ENCODE measurements around the gene VANGL1. TPM values are rescaled to one million over a fixed set of nuclear protein-coding genes. Genes with fewer than 3 reads are reported as not detected.

The VANGL1 gene
- total RNA-seq, 1 experiment from 2014 or later: 13.6 TPM

DNA sequence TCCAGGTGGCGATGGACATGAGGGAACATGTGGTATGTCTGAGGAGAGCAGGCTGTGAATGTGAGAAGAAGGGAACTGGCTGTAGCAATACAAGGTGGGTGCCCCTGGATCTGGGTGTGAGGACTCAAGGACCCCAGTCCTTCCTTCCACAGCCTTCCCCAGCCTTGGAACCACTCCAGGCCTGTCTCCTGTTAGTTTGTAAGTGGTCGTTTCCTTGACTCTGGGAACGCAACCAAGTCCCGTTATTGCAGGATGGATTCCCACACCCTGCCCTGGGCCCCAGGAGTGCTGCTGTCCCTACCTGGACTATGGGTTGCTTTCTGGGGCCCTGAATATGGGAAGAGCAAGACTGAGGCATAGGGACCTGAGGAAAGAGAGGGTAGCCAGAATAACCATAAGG lies 47.2 kb upstream of the VANGL1 start:
- no peak overlapping the region for H3T11ph ChIP-seq (ENCODE audit: low read length)
- H3K27me3 Mint-ChIP-seq (ENCODE audit: low read depth): no peaks in the 10 kb centered on the region
- H3K4ac ChIP-seq (ENCODE audit: low read depth, low read length): no peak overlapping the region
- TF ChIP-seq, protein P1, sequence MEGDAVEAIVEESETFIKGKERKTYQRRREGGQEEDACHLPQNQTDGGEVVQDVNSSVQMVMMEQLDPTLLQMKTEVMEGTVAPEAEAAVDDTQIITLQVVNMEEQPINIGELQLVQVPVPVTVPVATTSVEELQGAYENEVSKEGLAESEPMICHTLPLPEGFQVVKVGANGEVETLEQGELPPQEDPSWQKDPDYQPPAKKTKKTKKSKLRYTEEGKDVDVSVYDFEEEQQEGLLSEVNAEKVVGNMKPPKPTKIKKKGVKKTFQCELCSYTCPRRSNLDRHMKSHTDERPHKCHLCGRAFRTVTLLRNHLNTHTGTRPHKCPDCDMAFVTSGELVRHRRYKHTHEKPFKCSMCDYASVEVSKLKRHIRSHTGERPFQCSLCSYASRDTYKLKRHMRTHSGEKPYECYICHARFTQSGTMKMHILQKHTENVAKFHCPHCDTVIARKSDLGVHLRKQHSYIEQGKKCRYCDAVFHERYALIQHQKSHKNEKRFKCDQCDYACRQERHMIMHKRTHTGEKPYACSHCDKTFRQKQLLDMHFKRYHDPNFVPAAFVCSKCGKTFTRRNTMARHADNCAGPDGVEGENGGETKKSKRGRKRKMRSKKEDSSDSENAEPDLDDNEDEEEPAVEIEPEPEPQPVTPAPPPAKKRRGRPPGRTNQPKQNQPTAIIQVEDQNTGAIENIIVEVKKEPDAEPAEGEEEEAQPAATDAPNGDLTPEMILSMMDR (conservative IDR thresholded peaks at IDR 0.05): no peak
- no peak overlapping the region for H3K27ac Mint-ChIP-seq
- no peak for DNase-seq
- H2BK20ac ChIP-seq (ENCODE audit: low read depth, low read length, poor library complexity, severe bottlenecking): no peak overlapping the region
- H3K27me3 ChIP-seq (ENCODE audit: insufficient read depth, low read length): no peaks in the 10 kb centered on the region
- no peak overlapping the region for H3K4me2 ChIP-seq (ENCODE audit: insufficient read depth, insufficient read length, low read length)
- no peak overlapping the region for H4K5ac ChIP-seq (ENCODE audit: insufficient read length, low read depth, low read length)
- H3K79me2 ChIP-seq (ENCODE audit: insufficient read depth, low read length): no peaks in the 10 kb centered on the region
- no peak overlapping the region for H2BK15ac ChIP-seq (ENCODE audit: low read depth, low read length)
- H3K4me1 Mint-ChIP-seq: peaks cover 2 to 3% of the 10 kb centered on the region in 2 experiments; a peak in 1 of 4 replicates
- H2BK120ac ChIP-seq (ENCODE audit: low read depth, low read length, poor library complexity, severe bottlenecking): no peak overlapping the region
- no CpG with 5 or more reads among the region's 4 CpGs for WGBS (ENCODE audit: extremely low coverage, insufficient read length, low lambda C conversion rate)
- H4K91ac ChIP-seq (ENCODE audit: insufficient read length, low read depth, low read length): no peak overlapping the region
- no peaks in the 10 kb centered on the region for H3K4me1 ChIP-seq (ENCODE audit: insufficient read depth, low read length)
- H2BK12ac ChIP-seq (ENCODE audit: insufficient read length, low read depth, low read length): no peak overlapping the region
- peaks cover 3 to 8% (median 5%) of the 10 kb centered on the region in 3 experiments; a peak in 4 of 7 replicates for H3K36me3 Mint-ChIP-seq (ENCODE audit: insufficient read depth in 1 of 3, low read depth in 3 of 3)
- no peak overlapping the region for H3K56ac ChIP-seq (ENCODE audit: insufficient read length, low read depth, low read length)
- H3K9me3 Mint-ChIP-seq: peaks cover 6 to 11% of the 10 kb centered on the region in 2 experiments
- no peak overlapping the region for H4K8ac ChIP-seq (replicated peaks; ENCODE audit: insufficient read length, low read depth, low read length)
- no peak overlapping the region for H3K23ac ChIP-seq (ENCODE audit: insufficient read length, low read depth, low read length)
- no peak overlapping the region for H3K27ac ChIP-seq (ENCODE audit: insufficient read length, low read depth, low read length)
- H3K4me3 Mint-ChIP-seq: no peak overlapping the region
- H3K79me1 ChIP-seq (ENCODE audit: insufficient read depth, low read depth, low read length, poor library complexity, severe bottlenecking): no peaks in the 10 kb centered on the region
- no peak overlapping the region for H3K9ac ChIP-seq (ENCODE audit: extremely low read depth, insufficient read length, low read length)
- H2AFZ ChIP-seq (ENCODE audit: low read length): no peak overlapping the region
- no peak overlapping the region for H2AK5ac ChIP-seq (ENCODE audit: insufficient read length, low read length)
- H4K20me1 ChIP-seq (ENCODE audit: control insufficient read depth, insufficient read depth, insufficient read length): no peaks in the 10 kb centered on the region
- no peaks in the 10 kb centered on the region for H3K23me2 ChIP-seq (ENCODE audit: insufficient read length, low read depth, low read length, poor library complexity, severe bottlenecking)
- no peak overlapping the region for H2BK5ac ChIP-seq (ENCODE audit: insufficient read length, low read length)
- no peak overlapping the region for H3K14ac ChIP-seq (ENCODE audit: insufficient read depth, low read length)
- no peak overlapping the region for H3K18ac ChIP-seq (ENCODE audit: insufficient read length, low read depth, low read length)
- no peaks in the 10 kb centered on the region for H3K9me3 ChIP-seq (ENCODE audit: control insufficient read depth, low read depth, low read length)

Data from H9 (cell line).